ENCODE measurements around the gene STATH.
"Not testable (repeated sequence)": the region's sequence is repeated elsewhere in the genome, so short reads cannot be mapped to it uniquely, and the experiment has no call there.

The STATH gene, protein sequence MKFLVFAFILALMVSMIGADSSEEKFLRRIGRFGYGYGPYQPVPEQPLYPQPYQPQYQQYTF

DNA sequence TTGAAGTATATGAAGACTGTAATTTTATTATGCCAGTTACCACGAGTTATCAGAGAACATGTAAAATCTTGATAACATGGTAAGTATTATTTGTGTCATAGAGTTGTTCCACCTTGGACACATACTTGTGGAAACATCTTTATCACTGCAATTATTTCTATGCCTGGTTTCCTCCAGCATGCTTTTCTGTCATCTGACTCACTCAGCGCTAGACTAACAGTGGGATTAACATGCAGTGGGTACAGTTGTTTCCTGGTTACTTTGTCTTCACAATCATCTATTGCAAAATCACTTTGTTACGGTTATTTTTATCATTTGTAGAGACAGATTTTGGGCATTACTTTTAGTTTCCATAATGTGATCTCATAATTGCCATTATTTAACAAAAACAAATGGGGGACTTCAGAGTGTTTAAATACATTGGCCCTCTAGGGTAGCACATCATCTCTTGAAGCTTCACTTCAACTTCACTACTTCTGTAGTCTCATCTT is at the start of gene STATH:
Gene STATH, plus strand, starts transcription at position 441 of the 491 bp plus-strand sequence. CDS start 2,472 bp downstream, outside the sequence.
- DNase-seq: no peak

- no peak for DNase-seq
These were observed 44.2 kb upstream of the STATH start for GRCh38 chr4:69951602-69952001.

DNA sequence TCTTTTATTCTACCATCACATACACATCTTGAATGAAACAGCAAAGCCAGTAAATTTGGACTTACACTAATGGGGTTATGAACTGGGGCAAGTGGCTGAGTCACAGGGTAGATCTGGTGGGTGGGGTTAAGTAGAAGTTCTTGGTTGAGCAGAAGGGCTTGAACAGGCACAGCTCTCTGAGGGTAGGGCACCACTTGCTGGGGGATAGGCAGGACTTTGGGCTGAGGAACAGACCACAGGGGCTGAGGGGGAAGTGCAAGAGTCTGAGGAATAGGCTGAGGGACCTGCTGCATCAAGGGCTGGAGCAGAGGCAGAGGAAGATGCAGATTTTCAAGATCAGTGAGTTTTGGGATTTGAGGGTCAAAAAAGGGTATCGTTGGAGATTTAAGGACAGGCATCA is 38.6 kb upstream of the STATH start:
- no peak for DNase-seq

DNA sequence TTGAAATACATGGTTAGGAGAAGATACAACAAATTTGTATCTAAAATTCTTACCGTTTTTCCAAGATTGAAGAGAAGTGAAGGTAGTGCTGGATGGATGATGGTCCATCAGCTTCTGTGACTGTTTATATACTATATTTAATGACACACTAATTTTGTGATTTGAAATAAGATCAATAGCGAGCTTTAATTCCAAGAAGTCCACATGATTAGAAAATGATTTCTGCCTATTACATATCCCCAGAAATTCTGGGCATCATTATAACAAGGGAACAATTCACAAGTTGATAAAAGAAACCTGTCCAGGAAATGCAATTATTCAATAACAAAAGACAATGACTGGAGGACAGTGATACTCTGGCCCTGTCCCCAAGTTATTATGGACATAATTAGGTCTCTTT is 30.1 kb upstream of the STATH start, which contains the start of gene CSN2:
Gene CSN2, minus strand, starts transcription at position 101 of the 400 bp plus-strand sequence. CDS start 4,733 bp downstream, outside the sequence.
- DNase-seq: no peak

GRCh38 chr4:69970071-69970470 is 25.7 kb upstream of the STATH start:
- no peak for DNase-seq

DNA sequence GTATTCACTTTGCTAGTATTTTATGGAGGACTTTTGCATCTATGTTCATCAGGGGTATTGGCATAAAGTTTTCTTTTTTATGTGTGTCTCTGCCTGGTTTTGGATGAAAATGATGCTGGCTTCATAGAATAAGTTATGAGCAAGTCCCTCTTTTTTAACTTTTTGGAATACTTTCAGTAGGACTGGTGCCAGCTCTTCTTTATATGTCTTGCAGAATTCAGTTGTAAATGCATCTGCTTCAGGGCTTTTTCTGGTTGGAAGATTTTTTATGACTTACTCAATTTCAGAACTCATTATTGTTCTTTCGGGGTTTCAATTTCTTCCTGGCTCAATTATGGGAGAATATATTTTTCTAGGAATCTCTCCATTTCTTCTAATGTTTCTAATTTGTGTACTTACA is 21.1 kb upstream of the STATH start:
- no peak for DNase-seq

DNA sequence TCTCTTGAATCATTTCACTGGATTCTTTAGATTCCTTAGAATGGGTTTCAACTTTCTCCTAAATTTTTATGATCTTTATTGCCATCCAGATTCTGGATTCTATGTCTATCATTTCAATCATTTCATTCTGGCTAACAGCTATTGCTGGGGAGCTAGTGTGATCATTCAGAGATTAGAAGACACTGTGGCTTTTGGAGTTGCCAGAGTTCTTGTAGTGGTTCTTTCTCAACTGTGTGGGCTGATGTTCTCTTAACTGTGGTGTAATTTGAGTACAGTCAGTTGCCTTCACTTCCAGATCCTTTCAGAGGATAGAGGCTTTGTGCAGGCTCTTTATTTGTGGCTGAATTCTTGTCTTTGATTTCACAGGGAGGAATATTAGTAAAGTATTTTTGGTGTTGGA is 18.2 kb upstream of the STATH start:
- no peak for DNase-seq

- no peak for DNase-seq
These were observed 11.7 kb upstream of the STATH start for GRCh38 chr4:69984030-69984443.

DNA sequence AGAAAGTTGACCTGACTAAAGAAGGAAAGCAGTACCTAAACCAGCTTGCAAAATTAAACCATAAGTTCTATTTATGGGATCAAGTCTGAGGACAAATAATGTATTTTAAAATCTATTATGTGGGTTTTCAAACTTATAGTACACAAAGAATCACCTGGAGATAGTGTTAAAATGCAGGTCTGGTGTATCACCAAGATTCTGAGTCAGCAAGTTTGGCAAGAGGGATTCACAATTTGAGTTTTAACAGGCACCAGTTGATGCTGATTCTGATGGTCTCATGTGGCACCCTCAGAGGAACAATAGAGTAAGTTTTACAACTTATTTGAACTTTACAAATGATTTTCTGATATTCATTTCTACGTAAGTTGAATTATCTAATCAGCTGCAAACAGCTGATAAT is 9.1 kb upstream of the STATH start:
- no peak for DNase-seq

DNA sequence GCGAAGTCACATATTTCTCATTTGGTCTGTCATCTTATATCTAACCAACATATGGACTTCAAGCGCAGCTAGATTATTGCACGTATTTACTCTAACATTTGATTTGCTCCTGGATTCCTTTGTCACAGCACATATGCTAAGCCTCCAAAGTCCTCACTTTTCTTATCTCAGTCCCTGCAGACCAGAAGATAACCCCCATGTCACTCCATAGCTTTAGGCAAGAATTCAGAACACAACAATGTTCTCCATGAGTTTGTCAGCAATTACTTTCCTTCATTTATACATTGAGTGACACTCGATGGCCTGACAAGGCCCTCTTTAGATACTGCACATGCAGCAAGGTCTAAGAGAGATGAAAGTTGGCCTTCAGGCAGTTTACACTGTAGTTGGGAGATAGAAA is 4.8 kb upstream of the STATH start:
- DNase-seq: no peak

GRCh38 chr4:69994782-69995181 is 984 bp upstream of the STATH start:
- DNase-seq: no peak

DNA sequence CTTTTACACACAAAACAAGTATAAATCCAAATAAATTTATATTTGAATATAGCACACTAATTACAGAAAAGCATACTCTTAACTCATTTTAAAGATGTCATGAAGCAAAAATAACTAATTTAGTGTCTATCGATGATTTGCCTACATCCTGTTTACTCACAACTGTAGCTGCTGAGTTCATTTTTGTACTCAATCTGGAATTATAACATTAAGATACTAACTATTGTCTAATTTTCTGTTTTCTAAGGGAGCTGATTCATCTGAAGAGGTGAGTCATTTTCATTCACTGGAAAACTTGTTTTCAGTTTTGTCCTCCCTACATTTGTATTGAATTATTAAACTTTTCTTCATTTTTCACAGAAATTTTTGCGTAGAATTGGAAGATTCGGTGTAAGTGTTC is 3.7 kb downstream of the STATH start:
- DNase-seq: no peak

GRCh38 chr4:70000711-70001110 is 4.9 kb downstream of the STATH start:
- DNase-seq: no peak

- no peak for DNase-seq
These were observed 6.7 kb downstream of the STATH start for GRCh38 chr4:70002507-70002906.

DNA sequence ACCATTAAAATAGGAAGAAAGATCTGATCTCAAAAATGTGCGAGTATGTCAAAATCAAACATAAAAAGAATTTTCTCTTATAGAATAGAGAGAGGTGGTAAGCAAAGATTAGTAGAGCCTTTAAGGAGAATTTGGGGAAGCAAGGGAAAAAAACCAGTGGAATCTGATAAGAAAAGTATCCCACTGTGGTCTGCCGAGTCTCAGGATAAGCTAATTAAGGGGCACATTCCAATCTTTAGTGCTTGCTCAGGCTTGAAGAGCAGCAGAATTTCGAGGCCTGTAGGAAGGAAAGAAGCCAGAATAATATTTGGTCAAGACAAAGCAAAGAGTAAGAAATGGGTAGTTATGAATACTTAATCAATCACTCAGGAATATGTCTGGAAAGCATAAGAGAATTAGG is 13.0 kb downstream of the STATH start:
- DNase-seq: no peak

- not testable (repeated sequence) for DNase-seq
These were observed 23.2 kb downstream of the STATH start for GRCh38 chr4:70019006-70019405.

GRCh38 chr4:70023218-70023617 is 27.5 kb downstream of the STATH start:
- DNase-seq: no peak

GRCh38 chr4:70027011-70027410 is 31.2 kb downstream of the STATH start:
- DNase-seq: no peak

- DNase-seq: not testable (repeated sequence)
These were observed 32.4 kb downstream of the STATH start, which contains the start of gene HTN3 for GRCh38 chr4:70028159-70028558. Gene HTN3 (plus strand): TSS chr4:70028459. CDS start chr4:70030741, 2,282 bp downstream.

DNA sequence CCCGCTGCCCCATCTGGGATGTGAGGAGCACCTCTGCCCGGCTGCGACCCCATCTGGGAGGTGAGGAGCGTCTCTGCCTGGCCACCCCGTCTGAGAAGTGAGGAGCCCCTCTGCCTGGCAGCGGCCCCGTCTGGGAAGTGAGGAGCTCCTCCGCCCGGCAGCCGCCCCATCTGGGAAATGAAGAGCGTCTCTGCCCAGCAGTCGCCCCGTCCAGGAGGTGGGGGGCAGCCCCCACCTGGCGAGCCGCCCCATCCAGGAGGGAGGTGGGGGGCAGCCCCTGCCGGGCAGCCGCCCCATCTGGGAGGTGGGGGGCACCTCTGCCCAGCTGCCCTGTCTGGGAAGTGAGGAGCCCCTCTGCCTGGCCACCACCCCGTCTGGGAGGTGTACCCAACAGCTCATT is 41.8 kb downstream of the STATH start:
- DNase-seq: not testable (repeated sequence)

- DNase-seq: not testable (repeated sequence)
These were observed 44.2 kb downstream of the STATH start for GRCh38 chr4:70039928-70040327.

GRCh38 chr4:70041652-70042286 is 46.0 kb downstream of the STATH start:
- DNase-seq: no peak

GRCh38 chr4:70050138-70050537 is 54.4 kb downstream of the STATH start, which contains the start of gene HTN1:
Gene HTN1 (plus strand): TSS chr4:70050438. CDS start chr4:70053077, 2,639 bp downstream.
- DNase-seq: not testable (repeated sequence)
